Activated CD8-positive, alpha-beta memory T cell treated with anti-CD3 and anti-CD28 coated beads, Interleukin-2, amount 50 U/mL, for 48 hours (primary cell): Measurements from ENCODE around the gene C2orf92.
"Not testable (repeated sequence)": the region's sequence is repeated elsewhere in the genome, so short reads cannot be mapped to it uniquely, and the experiment has no call there.

Source experiments
- DNase-seq: peaks from one replicate; pipeline ENCODE4 v3.0.0-alpha.2; 2020

C2orf92 gene

GRCh38 chr2:97695744-97696143, 26.2 kb downstream of the C2orf92 start:
- DNase-seq = no peak

- peak; percentile 100 for DNase-seq
These were observed 28.0 kb downstream of the C2orf92 start for GRCh38 chr2:97697252-97698235.

GRCh38 chr2:97698530-97698929, 29.0 kb downstream of the C2orf92 start:
- DNase-seq = no peak

- peak; percentile 65 for DNase-seq
These were observed 30.4 kb downstream of the C2orf92 start for GRCh38 chr2:97699765-97700444.

- no peak for DNase-seq
These were observed 31.7 kb downstream of the C2orf92 start for GRCh38 chr2:97701186-97701585.

- peak; percentile 44 for DNase-seq
These were observed 32.4 kb downstream of the C2orf92 start for GRCh38 chr2:97701851-97702465.

GRCh38 chr2:97702731-97703470, 33.4 kb downstream of the C2orf92 start:
- DNase-seq = no peak

GRCh38 chr2:97703741-97704140, 34.2 kb downstream of the C2orf92 start:
- DNase-seq = no peak

- no peak for DNase-seq
These were observed 35.5 kb downstream of the C2orf92 start for GRCh38 chr2:97704989-97705388.

- no peak for DNase-seq
These were observed 36.6 kb downstream of the C2orf92 start for GRCh38 chr2:97706112-97706511.

- DNase-seq = no peak
These were observed 37.3 kb downstream of the C2orf92 start for GRCh38 chr2:97706708-97707345.

GRCh38 chr2:97707362-97708047, 38.0 kb downstream of the C2orf92 start:
- DNase-seq = peak; percentile 44

- DNase-seq = no peak
These were observed 38.5 kb downstream of the C2orf92 start for GRCh38 chr2:97708048-97708380.

- DNase-seq = no peak
These were observed 39.1 kb downstream of the C2orf92 start for GRCh38 chr2:97708608-97709007.

- DNase-seq = no peak
These were observed 41.8 kb downstream of the C2orf92 start for GRCh38 chr2:97711394-97711711.

GRCh38 chr2:97712175-97712574, 42.7 kb downstream of the C2orf92 start:
- not testable (repeated sequence) for DNase-seq

GRCh38 chr2:97712693-97713295, 43.3 kb downstream of the C2orf92 start:
- peak; percentile 66 for DNase-seq

GRCh38 chr2:97713296-97714083, 44.0 kb downstream of the C2orf92 start, which contains the start of gene ZAP70:
Gene ZAP70 (plus strand): TSS chr2:97713576. CDS start chr2:97724037, 10,461 bp downstream.
- DNase-seq = peak; percentile 82

- DNase-seq = no peak
These were observed 44.8 kb downstream of the C2orf92 start for GRCh38 chr2:97714084-97714949.
